Nephron progenitor cell (in vitro differentiated cells): ENCODE measurements around the gene EFNA4.

Experiments
- DNase-seq: peaks from one replicate; pipeline ENCODE4 v3.0.0; 2021
- H3K27ac Mint-ChIP-seq: 2 replicates; pipeline ENCODE4 v1.8.0; 2021; ENCODE audit warnings: mild to moderate bottlenecking, moderate library complexity, mixed read lengths
- H3K27me3 Mint-ChIP-seq: 2 replicates; pipeline ENCODE4 v1.8.0; 2021; ENCODE audit warnings: mild to moderate bottlenecking, low read depth, mixed read lengths; ENCODE audit not compliant: poor library complexity
- H3K36me3 Mint-ChIP-seq: 2 replicates; pipeline ENCODE4 v1.8.0; 2021; ENCODE audit warnings: low read depth, mixed read lengths
- H3K4me1 Mint-ChIP-seq: 2 replicates; pipeline ENCODE4 v1.8.0; 2021; ENCODE audit warnings: mixed read lengths
- H3K4me3 Mint-ChIP-seq: 2 replicates; pipeline ENCODE4 v1.8.0; 2021; ENCODE audit warnings: mild to moderate bottlenecking, moderate library complexity, mixed read lengths
- H3K9me3 Mint-ChIP-seq: 2 replicates; pipeline ENCODE4 v1.8.0; 2021; ENCODE audit warnings: mild to moderate bottlenecking, moderate library complexity, mixed read lengths
- CTCF ChIP-seq: fragments of 200-600 bp; sonication (generic); IDR thresholded peaks from 2 replicates; pipeline ENCODE4 v1.5.0; 2021; ENCODE audit warnings: antibody characterized with exemption

The EFNA4 gene

GRCh38 chr1:155093911-155094621 lies 30.5 kb downstream of the EFNA4 start:
- H3K9me3 Mint-ChIP-seq = no peaks in the 10 kb centered on the region
- no peak overlapping the region for H3K4me3 Mint-ChIP-seq
- H3K27me3 Mint-ChIP-seq = peaks cover 4% of the 10 kb centered on the region
- no peak for DNase-seq
- no peaks in the 10 kb centered on the region for H3K36me3 Mint-ChIP-seq
- H3K27ac Mint-ChIP-seq = no peak overlapping the region
- TF ChIP-seq CTCF = no peak
- peaks cover 48% of the 10 kb centered on the region for H3K4me1 Mint-ChIP-seq

- H3K4me3 Mint-ChIP-seq = no peak overlapping the region
- H3K4me1 Mint-ChIP-seq = peaks cover 48% of the 10 kb centered on the region
- no peak for DNase-seq
- no peak overlapping the region for H3K27ac Mint-ChIP-seq
- peaks cover 4% of the 10 kb centered on the region for H3K27me3 Mint-ChIP-seq
- TF ChIP-seq CTCF = no peak
- no peaks in the 10 kb centered on the region for H3K9me3 Mint-ChIP-seq
- H3K36me3 Mint-ChIP-seq = no peaks in the 10 kb centered on the region
These were observed 31.0 kb downstream of the EFNA4 start for GRCh38 chr1:155094622-155094948.

GRCh38 chr1:155099331-155099730 lies 35.8 kb downstream of the EFNA4 start:
- no peaks in the 10 kb centered on the region for H3K9me3 Mint-ChIP-seq
- H3K4me3 Mint-ChIP-seq = no peak overlapping the region
- H3K4me1 Mint-ChIP-seq = peaks cover 14% of the 10 kb centered on the region
- no peak overlapping the region for H3K27ac Mint-ChIP-seq
- TF ChIP-seq CTCF = no peak
- peaks cover 12% of the 10 kb centered on the region for H3K27me3 Mint-ChIP-seq
- no peak for DNase-seq
- no peaks in the 10 kb centered on the region for H3K36me3 Mint-ChIP-seq

GRCh38 chr1:155103325-155103724 lies 39.8 kb downstream of the EFNA4 start:
- H3K4me3 Mint-ChIP-seq = no peak overlapping the region
- no peak for DNase-seq
- no peak overlapping the region for H3K27ac Mint-ChIP-seq
- no peak for TF ChIP-seq CTCF
- no peaks in the 10 kb centered on the region for H3K4me1 Mint-ChIP-seq
- H3K27me3 Mint-ChIP-seq = peaks cover 26% of the 10 kb centered on the region
- no peaks in the 10 kb centered on the region for H3K36me3 Mint-ChIP-seq
- no peaks in the 10 kb centered on the region for H3K9me3 Mint-ChIP-seq

- H3K4me1 Mint-ChIP-seq = no peaks in the 10 kb centered on the region
- H3K27me3 Mint-ChIP-seq = peaks cover 31% of the 10 kb centered on the region
- no peak overlapping the region for H3K27ac Mint-ChIP-seq
- no peak for TF ChIP-seq CTCF
- H3K9me3 Mint-ChIP-seq = no peaks in the 10 kb centered on the region
- no peak overlapping the region for H3K4me3 Mint-ChIP-seq
- H3K36me3 Mint-ChIP-seq = no peaks in the 10 kb centered on the region
- DNase-seq = no peak
These were observed 41.3 kb downstream of the EFNA4 start for GRCh38 chr1:155104605-155105534.
